ENCODE results near the gene MLLT3.

Gene MLLT3

GRCh38 chr9:20496328-20496727 is 126.0 kb downstream of the MLLT3 start:
- no peak for DNase-seq (ENCODE audit: low read depth)
- no peak overlapping the region for H3K4me3 ChIP-seq (ENCODE audit: control insufficient read depth, low read depth, low read length)
- TF ChIP-seq CTCF (conservative IDR thresholded peaks at IDR 0.05; ENCODE audit: control insufficient read depth, insufficient read depth, low read depth, low read length) = no peak

- no peak for DNase-seq (ENCODE audit: low read depth)
- no peak overlapping the region for H3K4me3 ChIP-seq (ENCODE audit: control insufficient read depth, low read depth, low read length)
- no peak for TF ChIP-seq CTCF (conservative IDR thresholded peaks at IDR 0.05; ENCODE audit: control insufficient read depth, insufficient read depth, low read depth, low read length)
Measured at GRCh38 chr9:20495098-20495497, 127.2 kb downstream of the MLLT3 start.

GRCh38 chr9:20494035-20494434 is 128.3 kb downstream of the MLLT3 start:
- H3K4me3 ChIP-seq (ENCODE audit: control insufficient read depth, low read depth, low read length) = no peak overlapping the region
- DNase-seq (ENCODE audit: low read depth) = no peak
- TF ChIP-seq CTCF (conservative IDR thresholded peaks at IDR 0.05; ENCODE audit: control insufficient read depth, insufficient read depth, low read depth, low read length) = no peak

GRCh38 chr9:20492772-20493171 is 129.5 kb downstream of the MLLT3 start:
- DNase-seq (ENCODE audit: low read depth) = no peak
- TF ChIP-seq CTCF (conservative IDR thresholded peaks at IDR 0.05; ENCODE audit: control insufficient read depth, insufficient read depth, low read depth, low read length) = no peak

GRCh38 chr9:20491612-20492011 is 130.7 kb downstream of the MLLT3 start:
- DNase-seq (ENCODE audit: low read depth) = no peak
- no peak overlapping the region for H3K4me3 ChIP-seq (ENCODE audit: control insufficient read depth, low read depth, low read length)
- TF ChIP-seq CTCF (conservative IDR thresholded peaks at IDR 0.05; ENCODE audit: control insufficient read depth, insufficient read depth, low read depth, low read length) = no peak

More at GRCh38 chr9:20492772-20493171, 129.5 kb downstream of the MLLT3 start:
- H3K4me3 ChIP-seq (ENCODE audit: control insufficient read depth, low read depth, low read length) = no peak overlapping the region

GRCh38 chr9:20490246-20490834 is 132.0 kb downstream of the MLLT3 start:
- no peak for DNase-seq (ENCODE audit: low read depth)
- no peak for TF ChIP-seq CTCF (conservative IDR thresholded peaks at IDR 0.05; ENCODE audit: control insufficient read depth, insufficient read depth, low read depth, low read length)
- no peak overlapping the region for H3K4me3 ChIP-seq (ENCODE audit: control insufficient read depth, low read depth, low read length)

- DNase-seq (ENCODE audit: low read depth) = no peak
- H3K4me3 ChIP-seq (ENCODE audit: control insufficient read depth, low read depth, low read length) = no peak overlapping the region
Measured at GRCh38 chr9:20488691-20489090, 133.6 kb downstream of the MLLT3 start.

More at GRCh38 chr9:20488691-20489090, 133.6 kb downstream of the MLLT3 start:
- no peak for TF ChIP-seq CTCF (conservative IDR thresholded peaks at IDR 0.05; ENCODE audit: control insufficient read depth, insufficient read depth, low read depth, low read length)

All from fibroblast of mammary gland (primary cell).